IPS-20b (cell line): Measurements from ENCODE around the gene TMEM165.

ENCODE experiments used
- H3K27ac ChIP-seq: one replicate; pipeline ENCODE4 v1.5.1; 2013; ENCODE audit warnings: low read length
- H3K27me3 ChIP-seq: 2 replicates; pipeline ENCODE4 v1.6.1; 2013; ENCODE audit warnings: mild to moderate bottlenecking, low read length, inconsistent platforms; ENCODE audit not compliant: insufficient read depth
- H3K36me3 ChIP-seq: 2 replicates; pipeline ENCODE4 v1.6.1; 2013; ENCODE audit warnings: low read depth, mild to moderate bottlenecking, inconsistent platforms, low read length, moderate library complexity; ENCODE audit not compliant: insufficient read depth
- H3K4me1 ChIP-seq: 2 replicates; pipeline ENCODE4 v1.6.1; 2013; ENCODE audit warnings: mild to moderate bottlenecking, control low read depth, inconsistent platforms, low read length, moderate library complexity; ENCODE audit not compliant: insufficient read depth
- H3K4me3 ChIP-seq: 2 replicates; pipeline ENCODE4 v1.5.1; 2013; ENCODE audit warnings: mild to moderate bottlenecking, low read length, inconsistent platforms
- H3K9ac ChIP-seq: 2 replicates; pipeline ENCODE4 v1.6.1; 2013; ENCODE audit warnings: low read depth, mild to moderate bottlenecking, inconsistent platforms, low read length, moderate library complexity
- H3K9me3 ChIP-seq: 2 replicates; pipeline ENCODE4 v1.6.1; 2013; ENCODE audit warnings: mild to moderate bottlenecking, low read depth, low read length, inconsistent platforms; ENCODE audit not compliant: insufficient read depth

Gene TMEM165

DNA sequence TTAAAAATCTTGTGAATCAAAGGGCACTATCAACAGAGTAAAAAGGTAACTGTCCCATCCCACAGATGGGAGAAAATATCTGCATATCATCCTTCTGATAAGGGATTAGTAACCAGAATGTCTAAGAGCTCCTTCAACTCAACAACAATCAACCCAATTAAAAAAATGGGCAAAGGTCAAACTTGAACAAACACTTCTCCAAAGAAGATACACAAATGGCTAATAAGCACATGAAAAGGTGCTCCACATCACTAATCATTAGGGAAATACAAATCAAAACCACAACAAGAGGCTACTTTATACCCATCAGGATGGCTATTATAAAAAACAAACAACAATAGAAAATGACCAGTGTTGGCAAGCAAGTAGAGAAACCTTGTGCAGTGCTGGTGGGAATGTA, 43.3 kb downstream of the TMEM165 start:
- Histone ChIP-seq H3K27ac (no peak overlapping the region), H3K4me1 (no peaks in the 10 kb centered on the region), H3K9ac (no peak overlapping the region), H3K27me3 (no peaks in the 10 kb centered on the region), H3K9me3 (no peaks in the 10 kb centered on the region), H3K4me3 (no peak overlapping the region), H3K36me3 (peaks cover 77% of the 10 kb centered on the region)

DNA sequence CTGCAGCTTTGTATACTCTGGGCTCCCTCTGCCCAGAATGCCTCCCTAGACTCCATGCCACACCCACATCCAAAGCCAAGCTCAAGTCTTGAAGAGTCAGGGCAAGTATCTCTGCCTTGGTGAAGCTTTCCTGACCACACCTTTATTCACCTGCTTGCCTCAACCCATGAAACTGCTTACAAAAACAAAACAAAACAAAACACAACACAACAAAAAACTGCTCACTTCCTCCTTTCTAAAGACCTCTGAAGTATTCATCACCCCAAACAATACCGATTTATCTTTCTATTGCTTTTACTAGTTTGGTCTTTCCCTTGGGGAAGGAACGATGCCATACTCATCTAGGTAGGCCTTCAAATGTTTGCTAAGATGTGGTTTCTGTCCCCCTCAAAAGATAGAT, 45.0 kb downstream of the TMEM165 start:
- no peak overlapping the region for H3K4me3 ChIP-seq
- no peaks in the 10 kb centered on the region for H3K27me3 ChIP-seq
- H3K36me3 ChIP-seq: peaks cover 67% of the 10 kb centered on the region
- H3K9me3 ChIP-seq: no peaks in the 10 kb centered on the region
- no peaks in the 10 kb centered on the region for H3K4me1 ChIP-seq
- H3K27ac ChIP-seq: no peak overlapping the region
- no peak overlapping the region for H3K9ac ChIP-seq

DNA sequence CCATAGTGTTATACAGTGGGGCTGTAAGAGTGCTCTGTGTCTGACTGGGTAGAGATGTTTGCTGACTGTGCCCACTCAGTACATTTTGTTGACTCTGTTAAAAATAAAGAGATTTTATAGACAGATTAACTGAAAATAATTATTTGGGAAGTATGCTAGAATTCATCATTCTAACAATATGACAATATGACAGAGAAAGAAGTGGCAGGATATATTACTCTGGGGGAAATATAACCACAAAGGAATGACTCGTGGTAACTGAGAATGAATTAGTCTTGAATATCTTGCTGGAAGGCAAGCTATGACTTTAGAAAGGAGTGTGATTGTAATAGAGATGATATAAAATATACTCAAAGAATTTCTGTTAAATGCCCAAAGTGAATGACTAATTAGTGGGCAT, 46.8 kb downstream of the TMEM165 start:
- H3K27me3 ChIP-seq: no peaks in the 10 kb centered on the region
- no peak overlapping the region for H3K4me3 ChIP-seq
- peaks cover 55% of the 10 kb centered on the region for H3K36me3 ChIP-seq
- H3K4me1 ChIP-seq: no peaks in the 10 kb centered on the region
- H3K27ac ChIP-seq: no peak overlapping the region
- H3K9ac ChIP-seq: no peak overlapping the region
- no peaks in the 10 kb centered on the region for H3K9me3 ChIP-seq

DNA sequence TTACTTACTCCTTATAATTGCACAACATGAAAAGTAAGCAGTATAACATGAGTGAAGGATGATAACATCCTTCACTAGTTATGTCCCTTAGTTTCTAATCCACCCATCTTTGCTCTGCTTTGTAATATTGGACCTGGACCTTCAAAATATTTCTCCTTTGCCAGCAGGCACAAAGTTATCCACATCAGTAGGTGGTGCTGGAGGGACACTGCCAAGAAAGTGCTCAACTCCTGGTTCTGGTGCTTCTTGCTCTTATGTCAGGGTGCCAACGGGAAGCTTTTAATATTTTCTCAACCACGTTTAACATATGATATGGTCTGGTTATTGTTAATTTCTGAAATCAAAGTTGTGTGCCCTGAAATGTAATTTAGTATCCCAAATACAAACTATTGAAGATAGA, 49.1 kb downstream of the TMEM165 start:
- no peak overlapping the region for H3K9ac ChIP-seq
- H3K36me3 ChIP-seq: peaks cover 66% of the 10 kb centered on the region
- no peaks in the 10 kb centered on the region for H3K9me3 ChIP-seq
- no peak overlapping the region for H3K4me3 ChIP-seq
- H3K27me3 ChIP-seq: no peaks in the 10 kb centered on the region
- H3K27ac ChIP-seq: no peak overlapping the region
- no peaks in the 10 kb centered on the region for H3K4me1 ChIP-seq

DNA sequence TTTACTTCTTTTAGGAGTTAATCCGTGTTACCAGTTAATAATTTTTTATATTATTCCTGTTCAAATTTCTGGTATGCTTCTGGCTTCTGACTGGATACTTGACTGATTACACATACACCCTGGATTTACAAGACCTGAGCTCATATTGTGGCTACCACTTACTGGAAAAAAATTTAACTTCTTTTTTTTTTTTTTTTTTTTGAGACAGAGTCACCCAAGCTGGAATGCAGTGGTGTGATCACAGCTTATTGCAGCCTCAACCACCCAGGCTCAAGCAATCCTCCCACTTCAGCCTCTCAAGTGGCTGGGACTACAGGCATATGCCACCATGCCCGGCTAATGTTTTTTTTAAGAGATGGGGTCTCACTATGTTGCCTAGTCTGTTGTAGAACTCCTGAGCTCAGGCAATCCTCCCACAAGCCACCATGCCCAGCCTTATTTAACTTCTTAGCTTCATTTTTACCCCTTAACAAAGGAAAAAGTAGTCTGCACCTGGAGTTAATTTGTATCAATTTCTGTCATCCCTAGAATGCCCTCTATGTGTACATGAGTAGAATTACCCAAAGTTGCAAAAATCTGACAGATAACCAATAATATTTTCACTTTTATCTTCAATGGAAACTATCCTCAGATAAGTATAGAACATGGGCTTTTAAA, 50.3 kb downstream of the TMEM165 start:
- Histone ChIP-seq H3K9ac (no peak overlapping the region), H3K27me3 (no peaks in the 10 kb centered on the region), H3K9me3 (no peaks in the 10 kb centered on the region), H3K4me3 (no peak overlapping the region), H3K27ac (no peak overlapping the region), H3K36me3 (peaks cover 73% of the 10 kb centered on the region), H3K4me1 (no peaks in the 10 kb centered on the region)

DNA sequence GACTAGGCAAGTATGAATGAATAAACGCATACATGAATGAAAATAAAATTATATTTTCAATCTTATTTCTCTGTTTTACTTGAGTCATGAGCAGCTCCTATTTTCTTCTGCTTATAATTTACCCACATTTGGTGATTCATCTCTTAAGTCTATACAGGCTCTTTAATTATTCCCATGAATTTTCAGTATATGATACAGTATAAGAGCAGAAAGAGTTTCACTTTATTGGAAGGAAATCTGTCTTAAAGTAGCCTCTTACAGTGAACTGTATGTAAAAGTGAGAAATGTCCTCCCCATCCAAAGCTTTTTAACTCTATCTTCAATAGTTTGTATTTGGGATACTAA, 50.8 kb downstream of the TMEM165 start:
- no peak overlapping the region for H3K9ac ChIP-seq
- no peaks in the 10 kb centered on the region for H3K9me3 ChIP-seq
- peaks cover 73% of the 10 kb centered on the region for H3K36me3 ChIP-seq
- no peak overlapping the region for H3K27ac ChIP-seq
- H3K4me1 ChIP-seq: no peaks in the 10 kb centered on the region
- no peak overlapping the region for H3K4me3 ChIP-seq
- H3K27me3 ChIP-seq: no peaks in the 10 kb centered on the region

DNA sequence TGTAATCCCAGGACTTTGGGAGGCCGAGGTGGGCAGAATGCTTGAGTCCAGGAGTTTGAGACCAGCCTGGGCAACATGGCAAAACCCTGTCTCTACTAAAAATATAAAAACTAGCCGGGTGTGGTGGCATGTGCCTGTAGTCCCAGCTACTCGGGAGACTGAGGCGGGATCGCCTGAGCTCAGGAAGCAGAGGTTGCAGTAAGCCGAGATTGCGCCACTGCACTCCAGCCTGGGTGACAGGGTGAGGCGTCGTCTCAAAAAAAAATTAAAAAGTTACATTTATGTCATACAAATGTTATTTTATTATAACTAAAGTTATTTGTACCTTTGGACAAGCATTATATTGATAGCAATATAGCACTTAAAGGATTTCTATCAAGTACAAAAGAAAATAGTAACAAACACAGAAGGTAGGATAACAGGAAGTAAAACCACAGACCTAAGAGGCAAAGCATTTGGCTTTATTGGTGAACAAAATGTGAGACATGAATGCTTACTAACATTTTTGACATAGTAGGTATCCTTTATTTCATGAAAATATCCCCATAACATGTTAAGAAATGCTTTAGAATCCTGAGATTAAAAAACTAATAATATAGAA, 51.5 kb downstream of the TMEM165 start:
- peaks cover 73% of the 10 kb centered on the region for H3K36me3 ChIP-seq
- H3K27me3 ChIP-seq: no peaks in the 10 kb centered on the region
- H3K27ac ChIP-seq: no peak overlapping the region
- H3K4me1 ChIP-seq: no peaks in the 10 kb centered on the region
- H3K9me3 ChIP-seq: no peaks in the 10 kb centered on the region
- H3K4me3 ChIP-seq: no peak overlapping the region
- no peak overlapping the region for H3K9ac ChIP-seq

DNA sequence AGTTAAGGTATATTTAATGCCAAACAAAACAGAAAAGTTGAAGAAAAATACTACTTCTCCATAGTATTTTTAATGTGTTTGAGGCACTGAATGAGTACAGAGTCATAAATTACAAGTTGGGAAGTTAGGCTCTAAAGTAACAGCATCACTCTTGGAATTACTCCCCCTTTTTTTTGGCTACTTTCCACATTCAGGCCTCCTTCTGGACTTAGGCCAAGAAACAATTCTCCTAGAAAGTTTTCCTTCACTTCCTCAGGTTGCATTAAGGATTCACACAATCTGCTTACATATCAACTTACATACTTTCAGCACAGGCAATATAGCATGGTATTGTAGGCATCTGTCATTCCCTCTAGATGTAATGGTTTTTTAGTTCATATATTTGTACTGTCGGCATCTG, 52.1 kb downstream of the TMEM165 start:
- no peaks in the 10 kb centered on the region for H3K4me1 ChIP-seq
- no peaks in the 10 kb centered on the region for H3K27me3 ChIP-seq
- H3K27ac ChIP-seq: no peak overlapping the region
- H3K9me3 ChIP-seq: no peaks in the 10 kb centered on the region
- H3K4me3 ChIP-seq: no peak overlapping the region
- peaks cover 71% of the 10 kb centered on the region for H3K36me3 ChIP-seq
- H3K9ac ChIP-seq: no peak overlapping the region

DNA sequence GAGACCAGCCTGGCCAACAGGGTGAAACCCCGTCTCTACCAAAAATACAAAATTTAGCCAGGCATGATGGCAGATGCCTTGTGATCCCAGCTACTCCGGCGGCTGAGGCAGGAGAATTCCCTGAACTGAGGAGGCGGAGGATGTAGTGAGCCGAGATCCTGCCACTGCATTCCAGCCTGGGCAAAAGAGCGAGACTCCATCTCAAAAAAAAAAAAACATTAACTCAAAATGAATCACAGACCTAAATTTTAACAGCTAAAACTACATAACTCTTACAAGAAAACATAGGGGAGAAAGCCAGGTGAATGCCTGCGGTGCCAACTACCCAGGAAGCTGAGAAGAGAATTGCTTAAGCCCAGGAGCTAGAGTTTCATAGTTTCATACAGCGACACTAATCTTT, 54.8 kb downstream of the TMEM165 start:
- Histone ChIP-seq H3K27me3 (no peaks in the 10 kb centered on the region), H3K36me3 (peaks cover 63% of the 10 kb centered on the region)

DNA sequence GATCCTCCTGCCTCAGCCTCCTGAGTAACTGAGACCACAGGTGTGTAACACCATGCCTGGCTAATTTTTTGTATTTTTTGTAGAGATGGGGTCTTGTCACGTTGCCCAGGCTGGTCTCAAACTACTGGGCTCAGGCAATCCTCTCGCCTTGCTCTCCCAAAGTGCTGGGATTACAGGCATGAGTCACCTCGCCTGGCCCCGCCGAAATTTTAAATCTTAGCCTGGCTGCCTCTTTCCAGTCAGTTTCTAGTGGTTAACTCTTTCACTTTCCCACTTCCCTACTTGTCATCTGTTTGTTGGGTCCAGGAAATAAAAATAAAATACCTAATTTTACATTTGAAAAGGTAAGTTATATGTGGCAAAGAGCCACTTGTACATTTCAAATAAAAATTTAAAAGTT, 62.4 kb downstream of the TMEM165 start:
- H3K27ac ChIP-seq: no peak overlapping the region
- H3K27me3 ChIP-seq: no peaks in the 10 kb centered on the region
- H3K4me1 ChIP-seq: no peaks in the 10 kb centered on the region
- no peak overlapping the region for H3K9ac ChIP-seq
- H3K36me3 ChIP-seq: peaks cover 22% of the 10 kb centered on the region
- no peak overlapping the region for H3K4me3 ChIP-seq
- no peaks in the 10 kb centered on the region for H3K9me3 ChIP-seq

More for the DNA sequence above, 54.8 kb downstream of the TMEM165 start:
- Histone ChIP-seq H3K4me1 (no peaks in the 10 kb centered on the region), H3K27ac (no peak overlapping the region), H3K9ac (no peak overlapping the region), H3K9me3 (no peaks in the 10 kb centered on the region), H3K4me3 (no peak overlapping the region)

DNA sequence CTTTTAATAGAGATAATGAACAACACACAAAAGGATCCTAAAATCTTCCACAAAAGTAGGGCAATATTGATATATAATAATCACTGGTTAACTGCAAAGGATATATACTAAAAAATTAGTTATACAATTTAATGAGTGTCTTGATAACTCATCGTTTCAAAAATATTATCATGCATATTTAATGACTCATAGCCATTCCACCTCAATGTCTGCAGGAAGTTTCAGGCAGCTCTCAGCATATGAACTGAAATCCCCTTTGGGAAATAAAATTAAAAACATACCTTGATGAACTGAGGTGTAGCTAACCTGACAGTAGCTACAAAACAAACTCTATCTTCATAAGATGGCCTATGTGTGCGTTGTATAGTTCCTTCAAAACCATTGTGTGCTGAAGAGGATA, 62.9 kb downstream of the TMEM165 start:
- no peaks in the 10 kb centered on the region for H3K27me3 ChIP-seq
- H3K9me3 ChIP-seq: no peaks in the 10 kb centered on the region
- H3K4me1 ChIP-seq: no peaks in the 10 kb centered on the region
- no peak overlapping the region for H3K27ac ChIP-seq
- H3K9ac ChIP-seq: no peak overlapping the region
- H3K4me3 ChIP-seq: no peak overlapping the region
- H3K36me3 ChIP-seq: peaks cover 23% of the 10 kb centered on the region

DNA sequence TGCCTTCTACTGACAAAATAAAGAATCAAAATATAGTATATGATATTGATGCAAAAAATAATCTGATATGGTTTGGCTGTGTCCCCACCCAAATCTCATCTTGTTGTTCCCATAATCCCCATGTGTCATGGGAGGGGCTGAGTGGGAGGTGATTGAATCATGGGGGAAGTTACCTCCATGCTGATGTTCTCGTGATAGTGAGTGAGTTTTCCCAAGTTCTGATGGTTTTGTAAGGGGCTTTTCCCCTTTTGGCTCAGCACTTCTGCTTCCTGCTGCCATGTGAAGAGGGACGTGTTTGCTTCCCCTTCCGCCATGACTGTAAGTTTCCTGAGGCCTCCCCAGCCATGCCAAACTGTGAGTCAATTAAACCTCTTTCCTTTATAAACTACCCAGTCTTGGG, 70.2 kb downstream of the TMEM165 start:
- H3K9ac ChIP-seq: no peak overlapping the region
- H3K9me3 ChIP-seq: no peaks in the 10 kb centered on the region
- H3K36me3 ChIP-seq: peaks cover 41% of the 10 kb centered on the region
- H3K4me1 ChIP-seq: peaks cover 3% of the 10 kb centered on the region
- no peak overlapping the region for H3K27ac ChIP-seq
- H3K27me3 ChIP-seq: no peaks in the 10 kb centered on the region
- H3K4me3 ChIP-seq: no peak overlapping the region
